Measurements from ENCODE around the gene WASL. TPM values are rescaled to one million over a fixed set of nuclear protein-coding genes. Genes with fewer than 3 reads are reported as not detected.

Gene WASL
- total and polyA plus RNA-seq, 3 donors from 2014 or later = 43.3 to 69.3 (median 62.6) TPM

DNA sequence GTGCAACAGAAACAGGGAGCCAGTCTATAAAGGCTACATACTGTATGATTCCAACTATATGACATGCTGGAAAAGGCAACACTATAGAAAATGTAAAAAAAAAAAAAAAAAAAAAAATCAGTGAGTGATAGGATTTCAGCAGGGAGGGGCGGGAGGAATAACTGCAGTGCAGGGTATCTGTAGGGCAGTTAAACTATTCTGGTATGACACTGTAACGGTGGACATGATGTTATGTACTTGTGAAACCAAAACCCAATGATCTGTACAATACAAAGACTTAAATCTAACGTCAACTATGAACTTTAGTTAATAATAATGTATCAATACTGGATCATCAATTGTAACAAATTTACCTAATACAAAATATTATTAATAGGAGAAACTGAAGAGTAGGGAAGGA lies 14.3 kb downstream of the WASL start:
- intact Hi-C loops (cut with DNase I; ENCODE audit: low total_unique reads) = no loop called here
- DNase-seq = no peak
- Histone ChIP-seq H3K27ac (no peak overlapping the region), H3K4me3 (no peak overlapping the region), H3K36me3 (ENCODE audit: low read depth, missing control alignments) (no peaks in the 10 kb centered on the region), H3K9me3 (no peaks in the 10 kb centered on the region), H3K27me3 (no peaks in the 10 kb centered on the region), H3K4me1 (no peaks in the 10 kb centered on the region)
- WGBS, 2 donors = 71 to 74% methylated on average over 3 of the region's 3 CpGs
- no peak for TF ChIP-seq CTCF (IDR thresholded peaks at IDR 0.05)
- no peak for TF ChIP-seq POLR2A (IDR thresholded peaks at IDR 0.05)

DNA sequence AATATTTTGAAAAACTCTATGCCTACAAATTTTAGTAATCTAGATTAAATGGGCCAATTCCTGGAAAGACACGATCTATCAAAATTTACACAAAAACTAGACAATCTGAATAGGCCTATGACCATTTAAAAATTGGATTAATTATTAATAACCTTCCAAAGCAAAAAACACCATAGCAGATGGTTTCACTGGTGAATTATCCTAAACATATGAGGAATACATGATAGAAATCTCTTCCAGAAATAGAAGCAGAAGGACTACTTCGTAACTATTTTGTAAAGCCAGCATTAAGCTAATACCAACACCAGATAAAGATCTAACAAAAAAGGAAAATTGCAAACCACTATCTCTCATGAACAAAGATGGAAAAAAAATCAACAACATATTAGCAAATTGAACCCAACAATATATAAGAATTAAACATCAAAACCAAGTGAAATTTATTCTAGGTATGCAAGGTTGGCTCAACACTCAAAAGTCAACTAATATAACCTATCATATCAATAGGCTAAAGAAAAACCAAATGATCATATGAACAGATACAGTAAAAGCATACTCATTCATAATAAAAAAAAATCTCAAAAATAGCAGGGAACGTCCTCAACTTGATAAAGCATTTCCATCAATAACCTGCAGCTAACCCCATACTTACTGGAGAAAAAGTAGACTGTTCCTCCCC lies 16.3 kb downstream of the WASL start:
- 80 to 87% methylated on average over 3 of the region's 3 CpGs for WGBS, 2 donors

DNA sequence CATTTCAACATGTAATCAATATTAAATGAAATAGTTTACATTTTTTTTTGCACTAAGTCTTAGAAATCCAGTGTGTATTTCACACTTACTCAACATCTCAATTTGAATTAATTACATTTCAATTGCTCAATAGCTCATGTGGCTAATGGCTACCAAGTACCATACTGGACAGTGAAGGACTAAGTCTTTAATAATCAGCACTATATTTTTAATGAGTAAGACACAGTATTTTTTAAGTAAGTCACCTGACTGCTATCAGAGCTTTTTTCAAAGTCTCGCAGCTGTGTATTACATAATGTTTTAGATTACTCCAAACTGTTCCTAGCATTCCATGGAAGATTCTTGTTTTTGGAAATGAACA lies 19.6 kb downstream of the WASL start:
- 78 to 87% methylated on average over 1 of the region's 1 CpG for WGBS, 2 donors

More for the DNA sequence above, 16.3 kb downstream of the WASL start:
- no peak overlapping the region for H3K4me3 ChIP-seq
- TF ChIP-seq CTCF (IDR thresholded peaks at IDR 0.05) (no peak), POLR2A (IDR thresholded peaks at IDR 0.05) (no peak)
- H3K36me3 ChIP-seq (ENCODE audit: low read depth, missing control alignments) = no peaks in the 10 kb centered on the region
- no peak overlapping the region for H3K27ac ChIP-seq
- H3K4me1 ChIP-seq = no peaks in the 10 kb centered on the region
- DNase-seq = no peak
- H3K27me3 ChIP-seq = no peaks in the 10 kb centered on the region
- no peaks in the 10 kb centered on the region for H3K9me3 ChIP-seq
- intact Hi-C loops (cut with DNase I; ENCODE audit: low total_unique reads) = no loop called here

DNA sequence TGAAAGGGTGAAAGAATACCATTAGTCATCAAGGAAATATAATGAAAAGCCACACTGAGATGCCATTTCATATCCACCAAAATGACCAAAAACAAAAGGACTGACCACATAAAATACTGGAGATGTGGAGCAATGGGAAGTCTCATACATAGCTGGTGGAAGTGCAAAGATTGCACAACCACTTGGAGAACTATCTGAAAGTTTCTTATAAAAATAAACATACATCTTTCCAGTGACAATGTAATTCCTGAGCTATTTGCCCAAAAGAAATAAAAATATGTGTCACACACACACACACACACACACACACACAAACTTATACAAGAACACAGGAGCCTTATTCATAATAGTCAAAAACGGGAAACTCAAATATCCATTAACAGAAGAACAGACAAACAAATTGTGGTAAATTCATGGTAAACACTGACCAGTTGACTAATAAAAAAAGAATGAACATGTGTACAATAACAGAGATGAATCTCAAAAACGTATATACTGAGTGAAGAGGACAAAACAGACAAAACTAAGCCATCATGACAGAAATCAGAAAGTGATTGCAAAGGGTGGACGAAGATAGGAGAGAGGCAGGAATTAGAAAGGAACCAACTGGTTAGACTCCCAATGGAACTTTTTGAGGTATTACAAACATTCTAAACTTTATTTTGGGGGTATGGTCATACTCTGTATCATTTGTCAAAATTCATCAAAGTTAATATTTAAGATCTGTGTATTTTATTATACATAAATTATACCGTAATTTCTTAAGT lies 21.5 kb downstream of the WASL start:
- no peak overlapping the region for H3K4me3 ChIP-seq
- peaks cover 4% of the 10 kb centered on the region for H3K4me1 ChIP-seq
- no peaks in the 10 kb centered on the region for H3K9me3 ChIP-seq
- no peaks in the 10 kb centered on the region for H3K27me3 ChIP-seq
- H3K27ac ChIP-seq = no peak overlapping the region
- TF ChIP-seq CTCF (IDR thresholded peaks at IDR 0.05) (no peak), POLR2A (IDR thresholded peaks at IDR 0.05) (no peak)
- 68 to 73% methylated on average over 4 of the region's 4 CpGs for WGBS, 2 donors
- H3K36me3 ChIP-seq (ENCODE audit: low read depth, missing control alignments) = no peaks in the 10 kb centered on the region
- intact Hi-C loops (cut with DNase I; ENCODE audit: low total_unique reads) = no loop called here
- no peak for DNase-seq

More for the DNA sequence above, 19.6 kb downstream of the WASL start:
- Histone ChIP-seq H3K4me3 (no peak overlapping the region), H3K27ac (no peak overlapping the region), H3K36me3 (ENCODE audit: low read depth, missing control alignments) (no peaks in the 10 kb centered on the region), H3K9me3 (no peaks in the 10 kb centered on the region), H3K4me1 (no peaks in the 10 kb centered on the region), H3K27me3 (no peaks in the 10 kb centered on the region)
- DNase-seq = no peak
- intact Hi-C loops (cut with DNase I; ENCODE audit: low total_unique reads) = no loop called here
- no peak for TF ChIP-seq POLR2A (IDR thresholded peaks at IDR 0.05)
- no peak for TF ChIP-seq CTCF (IDR thresholded peaks at IDR 0.05)

Measured in testis (tissue), 3 donors.